GM23338 (cell line): ENCODE results near the gene R3HDM2. TPM values are rescaled to one million over a fixed set of nuclear protein-coding genes. Genes with fewer than 3 reads are reported as not detected.

Experiments
- ATAC-seq: fragments of 200-7000 bp; cut with Tn5 transposase; 3 replicates; pipeline ENCODE4 v1.9.1; 2020
- DNase-seq: peaks from one replicate; pipeline ENCODE4 v3.0.0-alpha.2; 2015; ENCODE audit warnings: low spot score
- H2AFZ ChIP-seq: fragments of 200-600 bp; sonication (generic); 2 replicates; pipeline ENCODE4 v1.8.0; 2016; ENCODE audit warnings: antibody characterized with exemption, mild to moderate bottlenecking, moderate library complexity
- H3F3A ChIP-seq: fragments of 200-600 bp; sonication (generic); replicated peaks from 2 replicates; pipeline ENCODE4 v1.8.0; 2017; ENCODE audit warnings: antibody characterized with exemption, mixed run types, low read depth
- H3K27ac ChIP-seq: fragments of 200-600 bp; sonication (generic); 2 replicates; pipeline ENCODE4 v1.6.1; 2016; ENCODE audit warnings: low read depth
- H3K27me3 ChIP-seq: fragments of 200-600 bp; sonication (generic); 2 replicates; pipeline ENCODE4 v1.8.0; 2016; ENCODE audit warnings: mild to moderate bottlenecking, mixed run types, moderate library complexity; ENCODE audit not compliant: insufficient read depth
- H3K36me3 ChIP-seq: fragments of 200-600 bp; sonication (generic); 2 replicates; pipeline ENCODE4 v1.8.0; 2016; ENCODE audit warnings: mild to moderate bottlenecking; ENCODE audit not compliant: insufficient read depth
- H3K4me1 ChIP-seq: fragments of 200-600 bp; sonication (generic); 2 replicates; pipeline ENCODE4 v1.8.0; 2016; ENCODE audit warnings: mild to moderate bottlenecking, moderate library complexity; ENCODE audit not compliant: insufficient read depth
- H3K4me2 ChIP-seq: fragments of 200-600 bp; sonication (generic); 2 replicates; pipeline ENCODE4 v1.7.1; 2017; ENCODE audit warnings: mixed run types
- H3K4me3 ChIP-seq: fragments of 200-600 bp; sonication (generic); 2 replicates; pipeline ENCODE4 v1.6.1; 2016; ENCODE audit warnings: mixed run types
- H3K79me2 ChIP-seq: fragments of 200-600 bp; sonication (generic); replicated peaks from 2 replicates; pipeline ENCODE4 v1.8.0; 2017; ENCODE audit warnings: mild to moderate bottlenecking; ENCODE audit not compliant: insufficient read depth
- H3K9me2 ChIP-seq: fragments of 200-600 bp; sonication (generic); 2 replicates; pipeline ENCODE4 v1.8.0; 2017; ENCODE audit not compliant: insufficient read depth
- H4K20me1 ChIP-seq: fragments of 200-600 bp; sonication (generic); replicated peaks from 2 replicates; pipeline ENCODE4 v1.8.0; 2017; ENCODE audit warnings: mild to moderate bottlenecking; ENCODE audit not compliant: insufficient read depth
- H3K27ac Mint-ChIP-seq: 2 replicates; pipeline ENCODE4 v1.8.0; 2020; ENCODE audit warnings: inconsistent platforms, mild to moderate bottlenecking, moderate library complexity, mixed read lengths
- H3K27me3 Mint-ChIP-seq: 3 replicates; pipeline ENCODE4 v1.8.0; 2022; ENCODE audit warnings: low read depth, mild to moderate bottlenecking, moderate library complexity, mixed read lengths, inconsistent platforms; ENCODE audit not compliant: insufficient read depth, poor library complexity
- H3K36me3 Mint-ChIP-seq: 3 replicates; pipeline ENCODE4 v1.8.0; 2021; ENCODE audit warnings: low read depth, mild to moderate bottlenecking, inconsistent platforms, moderate library complexity, mixed read lengths
- H3K4me1 Mint-ChIP-seq: 3 replicates; pipeline ENCODE4 v1.8.0; 2020; ENCODE audit warnings: mild to moderate bottlenecking, inconsistent platforms, mixed read lengths
- H3K4me3 Mint-ChIP-seq: 3 replicates; pipeline ENCODE4 v1.8.0; 2021; ENCODE audit warnings: moderate library complexity, mild to moderate bottlenecking, inconsistent platforms, mixed read lengths
- H3K9me3 Mint-ChIP-seq: 3 replicates; pipeline ENCODE4 v1.8.0; 2020; ENCODE audit warnings: moderate library complexity, mild to moderate bottlenecking, inconsistent platforms, mixed read lengths
- CREB1 ChIP-seq: fragments of 250-450 bp; sonication (Bioruptor Pico); IDR thresholded peaks from 2 replicates; pipeline ENCODE4 v1.5.0; 2020; ENCODE audit warnings: low read depth, mild to moderate bottlenecking, moderate library complexity
- CTCF ChIP-seq, 2 experiments: fragments of 200-600 bp in 1 of 2; sonication (generic) in 1 of 2; conservative IDR thresholded peaks; 2 replicates each; pipeline versions ENCODE4 v1.5.1 to v1.6.1; 2016 to 2017; ENCODE audit warnings: antibody characterized with exemption in 2 of 2, low read depth in 2 of 2, mild to moderate bottlenecking in 2 of 2, moderate library complexity in 1 of 2
- ETS1 ChIP-seq: IDR thresholded peaks from 2 replicates; pipeline ENCODE4 v1.6.1; 2016; ENCODE audit warnings: antibody characterized with exemption
- EZH2 ChIP-seq: fragments of 200-600 bp; sonication (generic); IDR thresholded peaks from one replicate; pipeline ENCODE4 v1.8.0; 2017; ENCODE audit warnings: antibody characterized with exemption, mild to moderate bottlenecking, low read depth; ENCODE audit not compliant: unreplicated experiment
- EZH2phosphoT487 ChIP-seq: fragments of 200-600 bp; sonication (generic); IDR thresholded peaks from one replicate; pipeline ENCODE4 v1.8.1; 2018; ENCODE audit warnings: antibody characterized with exemption; ENCODE audit not compliant: unreplicated experiment
- JUNB ChIP-seq: IDR thresholded peaks from one replicate; pipeline ENCODE4 v1.6.1; 2016; ENCODE audit warnings: antibody characterized with exemption; ENCODE audit not compliant: unreplicated experiment
- NANOG ChIP-seq: IDR thresholded peaks from 2 replicates; pipeline ENCODE4 v1.6.1; 2016; ENCODE audit warnings: antibody characterized with exemption, borderline replicate concordance
- POLR2AphosphoS5 ChIP-seq: IDR thresholded peaks from 2 replicates; pipeline ENCODE4 v1.6.1; 2016; ENCODE audit warnings: antibody characterized with exemption, low read depth
- REST ChIP-seq: IDR thresholded peaks from one replicate; pipeline ENCODE4 v1.6.1; 2018; ENCODE audit warnings: antibody characterized with exemption; ENCODE audit not compliant: unreplicated experiment
- STAT1 ChIP-seq: IDR thresholded peaks from one replicate; pipeline ENCODE4 v1.6.1; 2016; ENCODE audit warnings: antibody characterized with exemption; ENCODE audit not compliant: unreplicated experiment
- ZNF114 ChIP-seq: fragments of 250-450 bp; sonication (Bioruptor Pico); IDR thresholded peaks from 2 replicates; pipeline ENCODE4 v1.5.0; 2020; ENCODE audit warnings: mild to moderate bottlenecking, moderate library complexity
- ZNF331 ChIP-seq: fragments of 250-450 bp; sonication (Bioruptor Pico); IDR thresholded peaks from 2 replicates; pipeline ENCODE4 v1.5.0; 2020; ENCODE audit warnings: low read depth, mild to moderate bottlenecking, moderate library complexity
- ZNF462 ChIP-seq: fragments of 250-450 bp; sonication (Bioruptor Pico); IDR thresholded peaks from 2 replicates; pipeline ENCODE4 v1.5.0; 2020; ENCODE audit warnings: mild to moderate bottlenecking, moderate library complexity
- polyA plus RNA-seq: library from polyadenylated mRNA; unstranded; fragments of >200 nt; fragmentation: Nextera tagmentation; extraction: Ambion mirVana; gene quantifications from 2 replicates; pipeline ENCODE4 v1.2.1, GENCODE V29; 2016
- total RNA-seq: library from RNA; depleted of rRNA; stranded (reverse); fragments of >200 nt; shearing (Covaris generic); gene quantifications from 2 replicates; pipeline ENCODE4 v1.2.3, GENCODE V29; 2014

R3HDM2 gene
- total and polyA plus RNA-seq, 2 experiments from 2014 or later, result 9.6 to 19.6 TPM

GRCh38 chr12:57231276-57232021, 199.4 kb downstream of the R3HDM2 start:
- Mint-ChIP-seq H3K27me3 (peaks cover 58% of the 10 kb centered on the region), H3K27ac (peak overlapping the region; percentile 86; the same call in 1 of the 2 replicates), H3K4me3 (peak overlapping the region; percentile 97), H3K36me3 (peaks cover 60% of the 10 kb centered on the region), H3K9me3 (no peaks in the 10 kb centered on the region; the same call in 1 of the 3 replicates), H3K4me1 (peaks cover 69% of the 10 kb centered on the region)
- H4K20me1 ChIP-seq, result peaks cover 34% of the 10 kb centered on the region
- ATAC-seq, result no peak
- H3K36me3 ChIP-seq, result peaks cover 26% of the 10 kb centered on the region
- H2AFZ ChIP-seq, result no peak overlapping the region
- no peaks in the 10 kb centered on the region for H3K9me2 ChIP-seq
- peaks cover 25% of the 10 kb centered on the region for H3K79me2 ChIP-seq
- H3K27me3 ChIP-seq, result peaks cover 55% of the 10 kb centered on the region
- TF ChIP-seq POLR2AphosphoS5 (no peak), CTCF (conservative IDR thresholded peaks at IDR 0.05; ENCODE audit: low read depth in 2 of 2) (no peak), ZNF462 (CRISPR knock-in tag) (no peak), CREB1 (no peak), NANOG (no peak), ZNF331 (CRISPR knock-in tag) (no peak), EZH2phosphoT487 (no peak), ETS1 (no peak), JUNB (no peak), EZH2 (no peak), STAT1 (no peak), ZNF114 (CRISPR knock-in tag) (no peak), REST (no peak)
- peaks cover 56% of the 10 kb centered on the region for H3F3A ChIP-seq
- peak overlapping the region; percentile 100 for H3K4me2 ChIP-seq
- peak overlapping the region; percentile 95 for H3K4me3 ChIP-seq
- DNase-seq, result no peak
- peaks cover 50% of the 10 kb centered on the region for H3K4me1 ChIP-seq
- no peak overlapping the region for H3K27ac ChIP-seq
